Fibroblast of lung (primary cell): ENCODE measurements around the gene TMPRSS15.

Experiments
- EZH2 ChIP-seq: IDR thresholded peaks from 2 replicates; pipeline ENCODE4 v1.5.1; 2012; ENCODE audit warnings: low read length, control low read depth, mild to moderate bottlenecking; ENCODE audit errors: missing control alignments
- TF ChIP-seq, protein P1 (sequence below), 2 donors: IDR thresholded peaks in 1 of 2; conservative IDR thresholded peaks in 1 of 2; 1 replicate in 1 of 2; 2 replicates in 1 of 2; pipeline ENCODE4 v1.5.1; 2011 to 2012; ENCODE audit warnings: low read length in 2 of 2, control low read depth in 1 of 2, inconsistent platforms in 1 of 2, low read depth in 1 of 2, mild to moderate bottlenecking in 1 of 2

DNA sequence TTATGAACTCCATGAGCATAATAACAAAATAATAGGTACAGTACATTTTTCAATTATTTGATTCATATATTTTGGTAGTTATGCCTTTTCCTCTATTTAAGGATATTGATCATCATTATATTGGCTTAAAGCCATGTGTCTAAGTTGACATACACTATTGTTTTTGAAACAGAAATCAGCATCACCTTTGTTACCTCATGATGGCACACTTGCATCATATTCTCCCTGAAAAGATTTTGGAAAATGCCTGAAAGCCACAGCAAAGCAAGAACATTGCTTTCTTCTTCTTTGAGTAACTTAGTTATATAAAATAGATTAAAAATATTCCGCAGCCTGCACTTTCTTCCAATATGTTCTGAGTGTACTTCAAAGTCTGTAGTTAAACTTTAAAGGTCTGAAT, 33.3 kb downstream of the TMPRSS15 start:
- TF ChIP-seq, protein P1, sequence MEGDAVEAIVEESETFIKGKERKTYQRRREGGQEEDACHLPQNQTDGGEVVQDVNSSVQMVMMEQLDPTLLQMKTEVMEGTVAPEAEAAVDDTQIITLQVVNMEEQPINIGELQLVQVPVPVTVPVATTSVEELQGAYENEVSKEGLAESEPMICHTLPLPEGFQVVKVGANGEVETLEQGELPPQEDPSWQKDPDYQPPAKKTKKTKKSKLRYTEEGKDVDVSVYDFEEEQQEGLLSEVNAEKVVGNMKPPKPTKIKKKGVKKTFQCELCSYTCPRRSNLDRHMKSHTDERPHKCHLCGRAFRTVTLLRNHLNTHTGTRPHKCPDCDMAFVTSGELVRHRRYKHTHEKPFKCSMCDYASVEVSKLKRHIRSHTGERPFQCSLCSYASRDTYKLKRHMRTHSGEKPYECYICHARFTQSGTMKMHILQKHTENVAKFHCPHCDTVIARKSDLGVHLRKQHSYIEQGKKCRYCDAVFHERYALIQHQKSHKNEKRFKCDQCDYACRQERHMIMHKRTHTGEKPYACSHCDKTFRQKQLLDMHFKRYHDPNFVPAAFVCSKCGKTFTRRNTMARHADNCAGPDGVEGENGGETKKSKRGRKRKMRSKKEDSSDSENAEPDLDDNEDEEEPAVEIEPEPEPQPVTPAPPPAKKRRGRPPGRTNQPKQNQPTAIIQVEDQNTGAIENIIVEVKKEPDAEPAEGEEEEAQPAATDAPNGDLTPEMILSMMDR (conservative IDR thresholded peaks at IDR 0.05 in 1 of 2, IDR thresholded peaks at IDR 0.05 in 1 of 2; ENCODE audit: low read depth in 1 of 2, low read length in 2 of 2): no peak
- no peak for TF ChIP-seq EZH2
